Upper lobe of left lung (tissue), 6 donors: ENCODE results near the gene NOVA1. TPM values are rescaled to one million over a fixed set of nuclear protein-coding genes. Genes with fewer than 3 reads are reported as not detected.

ENCODE experiments used
- ATAC-seq, 2 donors: fragments of 200-7000 bp; cut with Tn5 transposase; one replicate each; pipeline ENCODE4 v1.9.1; 2022; ENCODE audit warnings: mild to moderate bottlenecking in 2 of 2, moderate library complexity in 2 of 2; ENCODE audit not compliant: low FRiP score in 2 of 2
- DNase-seq, 2 donors: peaks; one replicate each; pipeline ENCODE4 v3.0.0-alpha.2; 2019 to 2020
- H3K27ac ChIP-seq, 4 donors: fragments of 200-600 bp; sonication (generic); one replicate each; pipeline ENCODE4 v1.5.1; 2016 to 2019
- H3K27me3 ChIP-seq, 4 donors: fragments of 200-600 bp; sonication (generic); one replicate each; pipeline ENCODE4 v1.5.1; 2017 to 2019
- H3K36me3 ChIP-seq, 4 donors: fragments of 200-600 bp; sonication (generic); one replicate each; pipeline ENCODE4 v1.5.1; 2016 to 2019
- H3K4me1 ChIP-seq, 4 donors: fragments of 200-600 bp; sonication (generic); one replicate each; pipeline ENCODE4 v1.5.1; 2018 to 2019
- H3K4me3 ChIP-seq, 4 donors: fragments of 200-600 bp; sonication (generic); one replicate each; pipeline ENCODE4 v1.5.1; 2017 to 2019; ENCODE audit warnings: mild to moderate bottlenecking in 2 of 4, moderate library complexity in 1 of 4
- H3K9me3 ChIP-seq, 4 donors: fragments of 200-600 bp; sonication (generic); one replicate each; pipeline ENCODE4 v1.5.1; 2018 to 2019
- EP300 ChIP-seq, 4 donors: sonication (generic); formaldehyde crosslinking; IDR thresholded peaks; one replicate each; pipeline ENCODE4 v1.5.1; 2017; ENCODE audit warnings: antibody characterized with exemption in 4 of 4, control low read depth in 2 of 4
- POLR2A ChIP-seq, 4 donors: fragments of 450-650 bp; IDR thresholded peaks; one replicate each; pipeline ENCODE4 v1.5.1; 2016 to 2017; ENCODE audit warnings: antibody characterized with exemption in 4 of 4, mild to moderate bottlenecking in 2 of 4
- POLR2AphosphoS5 ChIP-seq, 2 donors: sonication (generic); formaldehyde crosslinking; IDR thresholded peaks; one replicate each; pipeline ENCODE4 v1.5.1; 2017; ENCODE audit warnings: antibody characterized with exemption in 2 of 2
- WGBS, 2 donors: methylation state at CpG; one replicate each; pipeline ENCODE4 v1.1.5; 2017 to 2018; 5-methylcytosine and 5-hydroxymethylcytosine counted together
- total RNA-seq, 6 donors: library from RNA; depleted of rRNA in 4 of 6; stranded (reverse); fragments of >200 nt in 4 of 6; gene quantifications; one replicate each; pipeline versions ENCODE4 v1.1.0 to v1.2.1, GENCODE V29; 2016 to 2021
- TF ChIP-seq, protein P1 (sequence below), 6 experiments: fragments of 450-650 bp in 4 of 6; fragments of 200-600 bp in 2 of 6; sonication (generic) in 2 of 6; IDR thresholded peaks; one replicate each; pipeline ENCODE4 v1.5.1; 2016 to 2019; ENCODE audit warnings: antibody characterized with exemption in 6 of 6
- donor health status: DM: no; HTN: no; CAD: no; lungs with moderate emphysema.
- donor health status: DM: no; HTN: yes; CAD: no; lungs with severe emphysema.

NOVA1 gene
- total RNA-seq, 6 donors from 2014 or later = 0.67 to 3.1 (median 2.0) TPM

DNA sequence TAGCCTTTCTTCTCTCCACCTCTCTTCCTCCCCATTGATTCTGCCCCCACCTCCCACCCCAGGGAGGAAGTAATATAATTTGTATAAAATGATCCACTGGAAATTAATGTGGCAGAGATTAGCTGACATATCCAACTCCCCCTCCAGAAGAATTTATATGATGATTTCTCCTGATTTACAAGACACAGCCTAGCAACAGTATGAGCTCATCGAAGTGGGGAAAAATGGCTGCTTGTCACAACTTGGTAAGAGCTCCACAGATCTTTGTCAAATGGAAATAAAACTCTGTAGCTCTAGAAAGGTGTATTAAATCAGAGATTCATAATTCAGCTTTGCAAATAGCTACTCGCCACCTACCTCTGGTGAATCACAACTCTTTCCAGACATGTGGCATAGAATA lies 195.7 kb downstream of the NOVA1 start:
- no peaks in the 10 kb centered on the region for H3K27me3 ChIP-seq
- TF ChIP-seq POLR2AphosphoS5 (IDR thresholded peaks at IDR 0.05) (no peak), POLR2A (IDR thresholded peaks at IDR 0.05) (no peak), EP300 (IDR thresholded peaks at IDR 0.05) (no peak)
- TF ChIP-seq, protein P1, sequence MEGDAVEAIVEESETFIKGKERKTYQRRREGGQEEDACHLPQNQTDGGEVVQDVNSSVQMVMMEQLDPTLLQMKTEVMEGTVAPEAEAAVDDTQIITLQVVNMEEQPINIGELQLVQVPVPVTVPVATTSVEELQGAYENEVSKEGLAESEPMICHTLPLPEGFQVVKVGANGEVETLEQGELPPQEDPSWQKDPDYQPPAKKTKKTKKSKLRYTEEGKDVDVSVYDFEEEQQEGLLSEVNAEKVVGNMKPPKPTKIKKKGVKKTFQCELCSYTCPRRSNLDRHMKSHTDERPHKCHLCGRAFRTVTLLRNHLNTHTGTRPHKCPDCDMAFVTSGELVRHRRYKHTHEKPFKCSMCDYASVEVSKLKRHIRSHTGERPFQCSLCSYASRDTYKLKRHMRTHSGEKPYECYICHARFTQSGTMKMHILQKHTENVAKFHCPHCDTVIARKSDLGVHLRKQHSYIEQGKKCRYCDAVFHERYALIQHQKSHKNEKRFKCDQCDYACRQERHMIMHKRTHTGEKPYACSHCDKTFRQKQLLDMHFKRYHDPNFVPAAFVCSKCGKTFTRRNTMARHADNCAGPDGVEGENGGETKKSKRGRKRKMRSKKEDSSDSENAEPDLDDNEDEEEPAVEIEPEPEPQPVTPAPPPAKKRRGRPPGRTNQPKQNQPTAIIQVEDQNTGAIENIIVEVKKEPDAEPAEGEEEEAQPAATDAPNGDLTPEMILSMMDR (IDR thresholded peaks at IDR 0.05) = no peak
- no peak overlapping the region for H3K27ac ChIP-seq
- no peaks in the 10 kb centered on the region for H3K36me3 ChIP-seq
- no peak overlapping the region for H3K4me3 ChIP-seq
- H3K9me3 ChIP-seq = no peaks in the 10 kb centered on the region
- DNase-seq (no peak), ATAC-seq (no peak)
- no peaks in the 10 kb centered on the region for H3K4me1 ChIP-seq
- 87 to 96% methylated on average over 2 of the region's 2 CpGs for WGBS, 2 donors

GRCh38 chr14:26401179-26401968 lies 196.5 kb downstream of the NOVA1 start:
- Histone ChIP-seq H3K4me1 (no peaks in the 10 kb centered on the region), H3K27ac (no peak overlapping the region), H3K4me3 (no peak overlapping the region), H3K9me3 (no peaks in the 10 kb centered on the region), H3K36me3 (no peaks in the 10 kb centered on the region), H3K27me3 (no peaks in the 10 kb centered on the region)
- WGBS, 2 donors = 22 to 26% methylated on average over 11 of the region's 11 CpGs
- ATAC-seq (no peak), DNase-seq (no peak)
- TF ChIP-seq POLR2AphosphoS5 (IDR thresholded peaks at IDR 0.05) (no peak), EP300 (IDR thresholded peaks at IDR 0.05) (no peak), POLR2A (IDR thresholded peaks at IDR 0.05) (no peak)
- TF ChIP-seq, protein P1 (IDR thresholded peaks at IDR 0.05) = no peak

GRCh38 chr14:26400373-26400772 lies 197.5 kb downstream of the NOVA1 start:
- Histone ChIP-seq H3K4me3 (no peak overlapping the region), H3K9me3 (no peaks in the 10 kb centered on the region), H3K27me3 (no peaks in the 10 kb centered on the region), H3K27ac (no peak overlapping the region), H3K4me1 (no peaks in the 10 kb centered on the region), H3K36me3 (no peaks in the 10 kb centered on the region)
- ATAC-seq = no peak
- WGBS, 2 donors = 82 to 87% methylated on average over 1 of the region's 1 CpG
- TF ChIP-seq EP300 (IDR thresholded peaks at IDR 0.05) (no peak), POLR2AphosphoS5 (IDR thresholded peaks at IDR 0.05) (no peak), POLR2A (IDR thresholded peaks at IDR 0.05) (no peak)
- TF ChIP-seq, protein P1 (IDR thresholded peaks at IDR 0.05) = no peak
- no peak for DNase-seq

- Histone ChIP-seq H3K36me3 (no peaks in the 10 kb centered on the region), H3K9me3 (no peaks in the 10 kb centered on the region), H3K27me3 (no peaks in the 10 kb centered on the region), H3K27ac (no peak overlapping the region), H3K4me3 (no peak overlapping the region), H3K4me1 (no peaks in the 10 kb centered on the region)
- TF ChIP-seq, protein P1 (IDR thresholded peaks at IDR 0.05) = no peak
- no peak for TF ChIP-seq POLR2A (IDR thresholded peaks at IDR 0.05)
- no peak for TF ChIP-seq POLR2AphosphoS5 (IDR thresholded peaks at IDR 0.05)
- TF ChIP-seq EP300 (IDR thresholded peaks at IDR 0.05) = no peak
- DNase-seq = no peak
- no peak for ATAC-seq
Observed at GRCh38 chr14:26398616-26399015, 199.2 kb downstream of the NOVA1 start.
